Activated T-cell treated with anti-CD3 and anti-CD28 coated beads for 4 hours (primary cell): ENCODE results near the gene NUP188.
A peak's percentile ranks its signal among the peaks of the same experiment; 100 is the strongest.

ENCODE experiments used
- DNase-seq: peaks from one replicate; pipeline ENCODE4 v3.0.0-alpha.2; 2020

NUP188 gene

GRCh38 chr9:128913995-128914772, 33.3 kb upstream of the NUP188 start:
- DNase-seq, result no peak

GRCh38 chr9:128916204-128916603, 31.3 kb upstream of the NUP188 start:
- DNase-seq, result no peak

- DNase-seq, result no peak
Observed at GRCh38 chr9:128916745-128917144, 30.8 kb upstream of the NUP188 start.

GRCh38 chr9:128917151-128917849, 30.2 kb upstream of the NUP188 start:
- DNase-seq, result no peak

- no peak for DNase-seq
Observed at GRCh38 chr9:128918921-128919320, 28.6 kb upstream of the NUP188 start.

GRCh38 chr9:128919402-128920089, 28.0 kb upstream of the NUP188 start:
- DNase-seq, result no peak

- DNase-seq, result no peak
Observed at GRCh38 chr9:128920381-128921058, 27.0 kb upstream of the NUP188 start, which contains the start of gene PHYHD1. Gene PHYHD1 (plus strand): TSS chr9:128920982. CDS start chr9:128922324, 1,342 bp downstream.

GRCh38 chr9:128921881-128922763, 25.4 kb upstream of the NUP188 start:
- no peak for DNase-seq

- no peak for DNase-seq
Observed at GRCh38 chr9:128923493-128923883, 24.0 kb upstream of the NUP188 start.

- DNase-seq, result peak; percentile 42
Observed at GRCh38 chr9:128927731-128928411, 19.6 kb upstream of the NUP188 start.

- no peak for DNase-seq
Observed at GRCh38 chr9:128928624-128929023, 18.9 kb upstream of the NUP188 start.

- DNase-seq, result no peak
Observed at GRCh38 chr9:128929560-128929959, 17.9 kb upstream of the NUP188 start.

GRCh38 chr9:128933731-128934130, 13.8 kb upstream of the NUP188 start:
- no peak for DNase-seq

- DNase-seq, result no peak
Observed at GRCh38 chr9:128936171-128936865, 11.2 kb upstream of the NUP188 start.

- DNase-seq, result no peak
Observed at GRCh38 chr9:128937310-128938165, 10.0 kb upstream of the NUP188 start.

- no peak for DNase-seq
Observed at GRCh38 chr9:128940271-128940921, 7.1 kb upstream of the NUP188 start.

GRCh38 chr9:128940946-128941755, 6.3 kb upstream of the NUP188 start:
- DNase-seq, result no peak
